Measurements from ENCODE around the gene KRT86. TPM values are rescaled to one million over a fixed set of nuclear protein-coding genes. Genes with fewer than 3 reads are reported as not detected.
A peak's percentile ranks its signal among the peaks of the same experiment; 100 is the strongest.
"Not testable (repeated sequence)": the region's sequence is repeated elsewhere in the genome, so short reads cannot be mapped to it uniquely, and the experiment has no call there.

The KRT86 gene
- total RNA-seq, 1 donor from 2014 or later = not detected

- not testable (repeated sequence) for H3K36me3 Mint-ChIP-seq; H3K79me2 ChIP-seq (ENCODE audit: low read depth); DNase-seq (ENCODE audit: low spot score)
Observed at GRCh38 chr12:52286857-52287785, 12.7 kb downstream of the KRT86 start.

GRCh38 chr12:52287816-52288805 is 13.7 kb downstream of the KRT86 start:
- not testable (repeated sequence) for H3K36me3 ChIP-seq; H3K4me1 ChIP-seq; H3K27ac ChIP-seq; H3K9me3 ChIP-seq (ENCODE audit: low read depth); H3K36me3 Mint-ChIP-seq; H3K9me3 Mint-ChIP-seq; H3K4me3 Mint-ChIP-seq; H2AFZ ChIP-seq (replicated peaks); H4K20me1 ChIP-seq (ENCODE audit: low read depth); H3K27me3 Mint-ChIP-seq (ENCODE audit: insufficient read depth, low read depth); H3K4me1 Mint-ChIP-seq; H3K4me2 ChIP-seq; H3K9ac ChIP-seq; H3K4me3 ChIP-seq; H3F3A ChIP-seq (ENCODE audit: low read depth); H3K79me2 ChIP-seq (ENCODE audit: low read depth); H3K27ac Mint-ChIP-seq; DNase-seq (ENCODE audit: low spot score)
- H3K27me3 ChIP-seq = peaks cover 13% of the 10 kb centered on the region

More at GRCh38 chr12:52286857-52287785, 12.7 kb downstream of the KRT86 start:
- not testable (repeated sequence) for H3K9me3 Mint-ChIP-seq; H3K4me1 Mint-ChIP-seq; H3K9me3 ChIP-seq (ENCODE audit: low read depth); H3K27ac Mint-ChIP-seq; H3K36me3 ChIP-seq; H3K4me1 ChIP-seq; H3F3A ChIP-seq (ENCODE audit: low read depth); H3K4me3 Mint-ChIP-seq; H3K27ac ChIP-seq; H2AFZ ChIP-seq (replicated peaks); H3K27me3 Mint-ChIP-seq (ENCODE audit: insufficient read depth, low read depth); H3K4me2 ChIP-seq; H4K20me1 ChIP-seq (ENCODE audit: low read depth); H3K9ac ChIP-seq; H3K27me3 ChIP-seq; H3K4me3 ChIP-seq
- TF ChIP-seq CTCF (IDR thresholded peaks at IDR 0.05) = peak; percentile 38

GRCh38 chr12:52290483-52291134 is 16.2 kb downstream of the KRT86 start:
- not testable (repeated sequence) for H3K36me3 ChIP-seq; H3K4me3 Mint-ChIP-seq; H3K27ac Mint-ChIP-seq; H3K9ac ChIP-seq; H3F3A ChIP-seq (ENCODE audit: low read depth); H3K4me2 ChIP-seq; H4K20me1 ChIP-seq (ENCODE audit: low read depth); H3K79me2 ChIP-seq (ENCODE audit: low read depth); H3K9me3 ChIP-seq (ENCODE audit: low read depth); H3K4me1 ChIP-seq; H3K4me1 Mint-ChIP-seq; H3K36me3 Mint-ChIP-seq; DNase-seq (ENCODE audit: low spot score); H2AFZ ChIP-seq (replicated peaks); H3K27ac ChIP-seq; H3K4me3 ChIP-seq; H3K9me3 Mint-ChIP-seq
- peaks cover 24% of the 10 kb centered on the region for H3K27me3 ChIP-seq
- peaks cover 12% of the 10 kb centered on the region for H3K27me3 Mint-ChIP-seq (ENCODE audit: insufficient read depth, low read depth)

- Mint-ChIP-seq H3K4me3 (no peak within 1 kb of the TSS), H3K27me3 (ENCODE audit: insufficient read depth, low read depth) (peaks cover 13% of the 10 kb centered on the region)
- no peak within 1 kb of the TSS for H2AFZ ChIP-seq (replicated peaks)
Observed at GRCh38 chr12:52291267-52291935, 17.0 kb downstream of the KRT86 start, which contains the start of gene KRT81. TSS of gene KRT81 (minus strand) at chr12:52291534. CDS start at chr12:52291465, 69 bp downstream.

More at GRCh38 chr12:52291267-52291935, 17.0 kb downstream of the KRT86 start, which contains the start of gene KRT81:
- no peaks in the 10 kb centered on the region for H3K79me2 ChIP-seq (ENCODE audit: low read depth)
- H3K4me2 ChIP-seq = no peak within 1 kb of the TSS
- no peak within 1 kb of the TSS for H3K27ac Mint-ChIP-seq
- no peaks in the 10 kb centered on the region for H3K9me3 ChIP-seq (ENCODE audit: low read depth)
- DNase-seq (ENCODE audit: low spot score) = no peak
- H3K4me1 ChIP-seq = no peaks in the 10 kb centered on the region
- peaks cover 27% of the 10 kb centered on the region for H3K27me3 ChIP-seq
- H3K36me3 Mint-ChIP-seq = no peaks in the 10 kb centered on the region
- H3F3A ChIP-seq (ENCODE audit: low read depth) = no peaks in the 10 kb centered on the region
- H3K36me3 ChIP-seq = no peaks in the 10 kb centered on the region
- no peak within 1 kb of the TSS for H3K27ac ChIP-seq
- H3K9me3 Mint-ChIP-seq = no peaks in the 10 kb centered on the region
- H3K9ac ChIP-seq = no peak within 1 kb of the TSS
- no peak for TF ChIP-seq EZH2 (IDR thresholded peaks at IDR 0.05)
- no peak for TF ChIP-seq EZH2phosphoT487 (IDR thresholded peaks at IDR 0.05)
- TF ChIP-seq CTCF (IDR thresholded peaks at IDR 0.05) = no peak
- no peaks in the 10 kb centered on the region for H3K4me1 Mint-ChIP-seq
- H4K20me1 ChIP-seq (ENCODE audit: low read depth) = no peaks in the 10 kb centered on the region
- H3K4me3 ChIP-seq = no peak within 1 kb of the TSS
